Mucosa of stomach (tissue), 1 donor: Measurements from ENCODE around the gene PALM.
"Not testable (repeated sequence)": the region's sequence is repeated elsewhere in the genome, so short reads cannot be mapped to it uniquely, and the experiment has no call there.

Experiments
- H3K27me3 ChIP-seq: one replicate; pipeline ENCODE4 v1.7.0; 2013; ENCODE audit warnings: mild to moderate bottlenecking, low read length; ENCODE audit not compliant: control insufficient read depth, insufficient read depth
- H3K36me3 ChIP-seq: one replicate; pipeline ENCODE4 v1.7.0; 2013; ENCODE audit warnings: low read length; ENCODE audit not compliant: control insufficient read depth, insufficient read depth
- H3K4me1 ChIP-seq: one replicate; pipeline ENCODE4 v1.7.0; 2013; ENCODE audit warnings: mild to moderate bottlenecking, low read length; ENCODE audit not compliant: control insufficient read depth, insufficient read depth
- H3K4me3 ChIP-seq: one replicate; pipeline ENCODE4 v1.7.0; 2013; ENCODE audit warnings: low read length
- H3K9ac ChIP-seq: one replicate; pipeline ENCODE4 v1.7.0; 2013; ENCODE audit warnings: mild to moderate bottlenecking, low read length, moderate library complexity
- H3K9me3 ChIP-seq: one replicate; pipeline ENCODE4 v1.7.0; 2013; ENCODE audit warnings: mild to moderate bottlenecking, low read length, moderate library complexity; ENCODE audit not compliant: control insufficient read depth
- donor health status: Pancreatic carcinoma.

PALM gene

DNA sequence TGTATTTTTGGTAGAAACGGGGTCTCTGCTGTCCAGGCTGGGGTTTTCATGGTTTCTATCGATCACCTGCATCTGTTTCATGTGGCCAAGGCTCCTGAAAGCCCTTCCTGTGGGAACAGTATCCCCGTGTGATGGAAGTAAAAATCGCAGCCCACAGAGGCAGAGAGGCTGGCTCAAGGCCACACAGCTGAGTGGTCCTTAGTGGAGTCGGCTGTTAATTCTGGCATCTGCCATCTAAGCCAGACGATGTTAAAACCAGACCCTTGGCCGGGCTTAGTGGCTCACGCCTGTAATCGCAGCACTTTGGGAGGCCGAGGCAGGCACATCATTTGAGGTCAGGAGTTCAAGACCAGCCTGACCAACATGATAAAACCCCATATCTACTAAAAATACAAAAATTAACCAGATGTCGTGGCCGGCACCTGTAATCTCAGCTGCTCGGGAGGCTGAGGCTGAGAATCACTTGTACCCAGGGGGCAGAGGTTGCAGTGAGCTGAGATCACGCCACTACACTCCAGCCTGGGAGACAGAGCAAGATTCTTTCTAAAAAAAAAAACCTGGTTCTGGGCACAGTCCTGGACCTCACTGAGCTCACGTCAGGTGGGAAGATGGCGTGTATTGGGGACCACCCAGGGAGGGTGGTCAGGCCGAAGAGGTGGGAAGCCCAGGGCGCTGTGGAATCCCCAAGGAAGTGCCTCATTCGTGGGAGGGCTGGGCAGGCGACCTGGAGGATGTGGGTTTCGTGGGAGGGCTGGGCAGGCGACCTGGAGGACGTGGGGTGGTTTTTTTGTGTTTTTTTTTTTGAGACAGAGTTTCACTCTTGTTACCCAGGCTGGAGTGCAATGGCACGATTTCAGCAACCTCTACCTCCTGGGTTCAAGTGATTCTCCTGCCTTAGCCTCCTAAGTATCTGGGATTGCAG, 23.7 kb downstream of the PALM start:
- Histone ChIP-seq H3K4me1 (no peaks in the 10 kb centered on the region), H3K4me3 (no peak overlapping the region), H3K9me3 (no peaks in the 10 kb centered on the region), H3K9ac (no peak overlapping the region), H3K27me3 (no peaks in the 10 kb centered on the region), H3K36me3 (no peaks in the 10 kb centered on the region)

DNA sequence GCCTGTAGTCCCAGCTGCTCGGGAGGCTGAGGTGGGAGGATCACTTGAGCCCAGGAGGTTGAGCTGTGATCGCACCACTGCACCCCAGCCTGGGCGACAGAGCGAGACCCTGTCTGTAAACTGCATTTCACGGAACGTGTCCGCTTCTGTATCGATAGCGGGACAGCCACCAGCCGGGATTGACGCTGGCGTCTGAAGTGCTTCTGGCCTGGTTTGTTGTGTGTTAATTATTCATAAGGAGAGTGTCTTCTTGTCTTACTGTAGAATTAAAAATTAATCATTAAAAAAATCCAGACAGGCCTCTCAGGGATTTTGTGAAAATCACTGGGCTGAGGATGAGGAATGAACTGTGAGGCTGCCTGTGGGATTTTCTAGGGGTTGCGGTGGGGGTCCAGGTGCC, 26.0 kb downstream of the PALM start:
- Histone ChIP-seq H3K9me3 (no peaks in the 10 kb centered on the region), H3K36me3 (no peaks in the 10 kb centered on the region), H3K27me3 (no peaks in the 10 kb centered on the region), H3K4me3 (no peak overlapping the region), H3K4me1 (peaks cover 19% of the 10 kb centered on the region), H3K9ac (no peak overlapping the region)

DNA sequence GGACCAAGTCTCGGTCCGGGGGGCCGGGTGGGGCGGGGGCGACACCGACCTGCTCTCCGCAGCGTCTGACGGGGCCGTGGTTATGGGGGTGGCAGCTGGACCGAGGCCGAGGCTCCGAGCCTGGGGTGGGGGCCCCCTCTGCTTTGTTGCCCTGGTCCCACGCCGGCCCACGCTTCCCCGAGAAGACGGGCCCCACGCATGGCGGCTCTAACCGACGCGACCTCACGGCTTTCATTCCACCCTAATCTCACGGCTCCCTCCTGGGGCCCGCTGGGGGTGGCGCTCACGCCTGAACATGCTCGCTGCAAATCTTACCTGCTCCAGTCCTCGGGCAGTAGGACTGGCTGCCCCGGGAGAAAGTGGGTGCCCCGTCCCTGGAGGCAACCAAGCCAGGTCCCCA, 27.4 kb downstream of the PALM start:
- Histone ChIP-seq H3K27me3 (no peaks in the 10 kb centered on the region), H3K4me3 (no peak overlapping the region), H3K4me1 (peaks cover 22% of the 10 kb centered on the region), H3K9ac (no peak overlapping the region), H3K9me3 (no peaks in the 10 kb centered on the region), H3K36me3 (peaks cover 3% of the 10 kb centered on the region)

DNA sequence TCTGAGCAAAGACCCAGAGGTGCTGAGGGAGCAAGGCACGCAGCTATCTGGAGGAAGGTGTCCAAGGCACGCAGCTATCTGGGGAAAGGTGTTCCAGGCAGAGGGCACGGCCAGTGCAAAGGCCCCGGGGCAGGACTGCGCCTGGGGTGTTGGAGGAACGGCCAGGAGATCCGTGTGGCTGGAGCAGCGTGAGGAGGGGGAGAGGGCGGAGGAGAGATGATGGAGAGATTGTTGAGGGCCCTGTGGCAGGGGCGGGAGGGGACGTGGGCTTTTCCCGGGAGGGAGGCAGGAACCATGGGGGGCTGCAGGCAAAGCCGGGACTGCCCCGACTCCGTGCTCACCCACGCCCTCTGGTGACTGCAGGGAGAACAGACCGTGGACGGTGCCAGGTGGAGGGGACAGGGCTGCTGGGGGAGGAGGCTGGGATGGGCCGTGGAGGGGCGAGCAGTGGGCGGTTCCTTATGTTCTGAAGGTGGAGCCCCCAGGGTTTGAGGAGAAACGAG, 28.9 kb downstream of the PALM start:
- Histone ChIP-seq H3K9me3 (no peaks in the 10 kb centered on the region), H3K9ac (no peak overlapping the region), H3K4me3 (no peak overlapping the region), H3K4me1 (peaks cover 22% of the 10 kb centered on the region), H3K27me3 (no peaks in the 10 kb centered on the region), H3K36me3 (peaks cover 3% of the 10 kb centered on the region)

DNA sequence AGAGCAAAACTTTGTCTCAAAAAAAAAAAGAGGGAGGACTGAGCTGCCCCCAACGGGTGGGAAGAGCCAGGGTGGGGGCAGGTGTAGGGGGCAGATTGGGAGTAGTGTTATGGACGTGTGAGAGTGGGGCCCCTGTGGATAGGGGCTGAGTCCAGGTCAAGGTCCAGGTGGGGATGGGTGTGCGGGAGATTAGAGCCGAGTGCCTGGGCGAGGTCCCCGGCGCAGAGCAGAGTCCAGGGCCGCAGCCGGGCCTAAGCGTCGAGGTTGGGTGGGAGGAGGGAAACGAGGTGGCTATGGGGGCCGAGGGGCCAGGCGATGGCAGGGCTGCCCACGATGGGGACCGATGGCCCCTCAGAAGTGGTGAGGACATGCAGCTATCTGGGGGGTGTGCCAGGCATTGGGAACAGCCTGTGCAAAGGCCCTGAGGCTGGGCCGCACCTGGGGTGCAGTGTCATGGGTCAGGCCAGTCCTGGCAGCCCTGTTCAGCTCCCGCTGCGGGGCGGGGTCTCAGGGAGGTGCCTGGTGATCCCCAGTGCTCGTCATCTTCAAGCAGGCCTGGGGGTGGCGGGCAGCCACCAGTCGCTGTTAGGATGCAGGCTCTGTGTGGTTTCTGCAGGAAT, 29.9 kb downstream of the PALM start:
- no peak overlapping the region for H3K9ac ChIP-seq
- H3K36me3 ChIP-seq = peaks cover 3% of the 10 kb centered on the region
- peaks cover 32% of the 10 kb centered on the region for H3K4me1 ChIP-seq
- no peak overlapping the region for H3K4me3 ChIP-seq
- H3K9me3 ChIP-seq = no peaks in the 10 kb centered on the region
- no peaks in the 10 kb centered on the region for H3K27me3 ChIP-seq

DNA sequence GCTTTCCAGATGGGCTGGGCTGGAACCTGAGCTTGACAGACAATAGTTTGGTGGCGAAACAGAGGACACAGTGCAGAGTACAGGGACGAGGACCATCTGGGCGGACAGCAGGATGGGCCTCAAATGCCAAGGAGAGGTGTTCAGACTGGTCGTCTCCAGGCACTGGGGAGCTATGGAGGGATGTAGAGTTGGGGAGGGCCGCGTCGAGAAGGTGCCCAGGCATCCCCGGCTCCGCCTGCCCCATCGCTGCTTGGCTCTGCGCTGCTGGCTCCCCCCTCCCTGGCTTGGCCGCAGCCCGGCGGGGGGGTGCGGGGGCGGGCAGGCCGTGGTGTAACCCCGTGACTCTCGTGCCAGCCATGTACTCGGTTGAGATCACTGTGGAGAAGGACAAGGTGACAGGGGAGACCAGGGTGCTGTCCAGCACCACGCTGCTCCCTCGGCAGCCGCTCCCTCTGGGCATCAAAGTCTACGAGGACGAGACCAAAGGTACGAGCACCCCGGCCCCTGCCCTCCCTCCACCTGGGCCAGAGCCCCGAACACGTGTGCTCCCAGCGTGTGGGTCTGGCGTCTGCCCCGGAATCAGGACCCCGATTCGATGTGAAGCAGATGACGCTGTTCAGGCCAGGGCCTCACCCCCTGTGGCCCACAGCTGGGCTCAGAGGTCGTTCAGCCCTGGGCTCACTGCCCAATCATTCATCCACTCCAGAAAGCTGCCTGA, 31.4 kb downstream of the PALM start:
- H3K27me3 ChIP-seq = no peaks in the 10 kb centered on the region
- no peak overlapping the region for H3K9ac ChIP-seq
- H3K36me3 ChIP-seq = peaks cover 3% of the 10 kb centered on the region
- no peaks in the 10 kb centered on the region for H3K9me3 ChIP-seq
- H3K4me1 ChIP-seq = peaks cover 38% of the 10 kb centered on the region
- H3K4me3 ChIP-seq = no peak overlapping the region

DNA sequence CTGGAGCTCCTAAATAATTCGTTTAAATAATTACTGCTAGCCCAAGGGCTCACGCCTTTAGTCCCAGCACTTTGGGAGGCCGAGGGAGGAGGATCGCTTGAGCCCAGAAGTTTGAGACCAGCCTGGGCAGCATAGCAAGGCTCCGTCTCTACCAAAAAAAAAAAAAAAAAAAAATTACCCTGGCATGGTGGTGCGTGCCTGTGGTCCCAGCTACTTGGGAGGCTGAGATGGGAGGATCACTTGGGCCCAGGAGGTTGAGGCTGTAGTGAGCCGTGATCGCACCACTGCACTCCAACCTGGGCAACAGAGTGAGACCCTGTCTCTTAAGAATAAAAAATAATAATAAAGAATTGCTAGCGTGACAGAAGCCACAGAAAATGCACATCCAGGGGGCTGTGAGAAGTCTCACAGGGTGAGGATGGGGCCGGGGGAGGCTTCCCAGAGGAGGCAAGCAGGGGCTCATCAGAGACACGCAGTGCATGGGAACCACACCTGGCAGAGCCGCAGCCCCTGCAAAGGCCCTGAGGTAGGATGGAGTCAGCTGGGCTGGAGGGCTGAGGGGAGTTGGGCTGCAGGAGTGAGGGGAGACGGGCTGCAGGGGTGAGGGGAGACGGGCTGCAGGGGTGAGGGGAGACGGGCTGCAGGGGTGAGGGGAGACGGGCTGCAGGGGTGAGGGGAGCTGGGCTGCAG, 32.2 kb downstream of the PALM start:
- H3K4me1 ChIP-seq = peaks cover 39% of the 10 kb centered on the region
- H3K36me3 ChIP-seq, H3K27me3 ChIP-seq, H3K9ac ChIP-seq, H3K4me3 ChIP-seq, H3K9me3 ChIP-seq: not testable (repeated sequence)

DNA sequence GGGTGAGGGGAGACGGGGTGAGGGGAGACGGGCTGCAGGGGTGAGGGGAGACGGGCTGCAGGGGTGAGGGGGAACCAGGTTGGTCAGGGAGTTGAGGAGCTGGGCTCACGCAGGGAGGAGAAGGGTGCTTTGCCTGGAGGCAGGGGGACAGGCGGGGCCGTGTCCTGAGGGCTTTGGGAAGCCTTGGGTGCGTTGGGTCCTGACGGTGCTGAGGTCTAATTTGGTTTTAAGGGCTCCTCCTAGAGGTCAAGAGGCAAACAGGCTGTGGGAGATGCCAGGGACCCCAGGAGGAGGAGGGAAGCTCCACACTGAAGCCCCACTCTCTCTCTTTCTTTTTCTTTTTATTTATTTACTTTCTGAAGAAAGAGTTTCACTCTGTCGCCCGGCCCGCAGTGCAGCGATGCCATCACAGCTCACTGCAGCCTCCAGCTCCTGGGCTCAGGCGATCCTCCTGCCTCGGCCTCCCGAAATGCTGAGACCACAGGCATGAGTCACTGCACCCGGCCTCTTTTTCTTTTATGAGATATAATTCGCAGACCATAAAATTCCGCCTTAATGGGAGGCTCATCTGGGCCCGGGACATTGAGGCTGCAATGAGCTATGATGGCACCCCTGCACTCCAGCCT, 32.9 kb downstream of the PALM start:
- Histone ChIP-seq H3K4me1 (peaks cover 39% of the 10 kb centered on the region), H3K4me3 (no peak overlapping the region), H3K9ac (no peak overlapping the region), H3K36me3 (peaks cover 3% of the 10 kb centered on the region), H3K9me3 (no peaks in the 10 kb centered on the region), H3K27me3 (no peaks in the 10 kb centered on the region)

DNA sequence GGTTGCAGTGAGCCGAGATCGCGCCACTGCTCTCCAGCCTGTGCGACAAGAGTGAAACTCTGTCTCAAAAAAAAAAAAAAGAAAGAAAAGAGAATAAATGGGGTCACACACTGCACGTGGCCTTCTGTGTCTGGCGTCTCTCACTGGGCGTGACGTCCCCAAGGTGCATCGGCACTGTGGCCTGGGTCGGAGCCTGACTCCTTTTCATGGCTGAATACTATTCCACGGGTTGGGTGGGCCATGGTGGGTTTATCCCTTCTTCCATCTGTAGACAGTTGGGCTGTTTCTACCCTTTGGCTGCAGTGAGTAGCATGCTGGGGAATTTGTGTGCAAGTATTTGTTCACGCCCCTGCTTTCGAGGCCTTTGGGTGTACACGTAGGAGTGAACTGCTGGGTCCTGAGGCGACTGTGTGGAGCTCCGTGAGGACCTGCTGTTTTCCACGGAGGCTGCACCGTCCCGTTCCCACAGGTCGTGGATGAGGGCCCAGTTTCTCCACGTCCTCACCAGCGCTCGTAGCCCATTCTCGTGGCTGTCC, 33.9 kb downstream of the PALM start:
- H3K36me3 ChIP-seq = peaks cover 3% of the 10 kb centered on the region
- no peak overlapping the region for H3K9ac ChIP-seq

DNA sequence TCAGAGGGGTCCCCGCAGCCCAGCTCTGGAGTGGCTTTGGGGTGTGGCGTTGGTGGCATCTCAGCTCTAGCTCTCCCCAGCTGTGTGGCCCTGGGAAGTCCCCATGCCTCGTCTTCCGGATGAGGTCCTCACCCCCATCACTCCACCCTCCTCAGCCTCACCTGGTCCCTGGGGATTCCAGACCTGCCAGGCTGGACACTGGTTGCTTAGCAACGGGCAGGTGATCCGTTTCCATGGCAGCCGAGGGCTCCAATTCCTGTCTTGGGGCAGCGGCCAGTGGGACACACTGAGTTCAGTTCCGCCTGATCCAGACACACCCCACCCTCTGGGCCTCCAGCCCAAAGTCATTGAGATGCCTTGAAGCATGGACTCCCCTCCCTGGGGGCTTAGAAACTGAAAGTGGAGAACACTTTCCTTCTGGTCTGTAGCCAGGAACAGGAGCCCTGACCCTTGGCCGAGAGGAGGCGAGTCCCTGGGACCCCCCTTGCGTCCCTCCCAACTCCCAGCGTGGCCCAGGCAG, 34.5 kb downstream of the PALM start:
- no peaks in the 10 kb centered on the region for H3K9me3 ChIP-seq
- no peak overlapping the region for H3K4me3 ChIP-seq
- no peaks in the 10 kb centered on the region for H3K27me3 ChIP-seq
- peaks cover 41% of the 10 kb centered on the region for H3K4me1 ChIP-seq
- no peak overlapping the region for H3K9ac ChIP-seq
- H3K36me3 ChIP-seq = peaks cover 3% of the 10 kb centered on the region

More for the DNA sequence above, 33.9 kb downstream of the PALM start:
- Histone ChIP-seq H3K4me3 (no peak overlapping the region), H3K4me1 (peaks cover 42% of the 10 kb centered on the region), H3K9me3 (no peaks in the 10 kb centered on the region), H3K27me3 (no peaks in the 10 kb centered on the region)

DNA sequence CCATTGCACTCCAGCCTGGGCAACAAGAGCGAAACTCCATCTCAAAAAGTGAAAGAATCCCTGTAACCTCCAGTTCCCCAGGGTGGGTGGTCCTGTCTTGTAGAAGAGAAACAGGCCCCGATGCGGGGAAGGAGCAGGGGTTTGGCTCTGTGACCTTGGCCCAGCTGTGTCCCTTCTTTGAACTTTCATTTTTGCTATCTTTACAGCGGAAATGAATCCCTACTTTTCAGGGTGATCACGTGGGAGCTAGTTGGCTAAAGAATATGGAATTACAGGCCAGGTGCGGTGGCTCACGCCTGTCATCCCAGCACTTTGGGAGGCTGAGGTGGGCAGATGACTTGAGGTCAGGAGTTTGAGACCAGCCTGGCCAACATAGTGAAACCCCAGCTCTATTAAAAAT, 36.4 kb downstream of the PALM start:
- not testable (repeated sequence) for H3K9me3 ChIP-seq

More for the DNA sequence above, 36.4 kb downstream of the PALM start:
- not testable (repeated sequence) for H3K4me3 ChIP-seq, H3K36me3 ChIP-seq, H3K9ac ChIP-seq, H3K27me3 ChIP-seq
- peaks cover 34% of the 10 kb centered on the region for H3K4me1 ChIP-seq
